ENCODE data around the gene NPEPPS.

Gene NPEPPS

DNA sequence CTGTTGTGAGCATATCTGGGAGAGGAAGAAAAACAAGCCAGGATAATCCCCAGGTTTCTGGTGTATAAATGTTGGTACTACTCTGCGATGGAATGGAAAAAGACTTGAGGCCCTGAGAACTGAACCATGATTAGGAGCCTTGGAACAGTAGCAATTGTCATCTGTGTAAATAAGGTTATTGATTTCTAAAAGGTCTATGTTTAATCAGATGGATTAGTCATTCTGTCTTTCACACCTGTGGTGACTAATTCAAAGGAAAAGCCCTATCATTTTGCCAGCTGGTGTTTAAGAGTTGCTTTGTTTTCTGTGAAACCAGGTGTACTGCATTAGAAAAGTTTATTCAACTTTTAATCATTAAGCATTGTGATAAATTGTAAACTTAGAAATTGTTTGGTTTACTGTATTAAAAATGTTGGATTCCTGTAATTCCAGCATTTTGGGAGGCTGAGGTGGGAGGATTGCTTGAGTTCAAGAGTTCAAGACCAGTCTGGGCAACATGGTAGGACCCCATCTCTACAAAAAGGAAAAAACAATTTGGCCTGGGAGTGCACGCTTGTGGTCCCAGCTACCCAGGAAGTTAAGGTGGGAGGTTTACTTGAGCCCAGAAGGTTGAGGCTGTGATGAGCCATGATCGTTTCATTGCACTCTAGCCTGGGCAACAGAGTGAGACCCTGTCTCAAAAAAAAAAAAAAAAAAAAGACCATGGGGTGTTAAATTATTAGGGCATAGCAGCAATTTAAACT is 89.8 kb downstream of the NPEPPS start:
- DNase-seq (ENCODE audit: low read depth in 2 of 2), result no peak
- no peak overlapping the region for H3K4me3 ChIP-seq (replicated peaks in 1 of 2; ENCODE audit: low read depth in 2 of 2, low read length in 2 of 2)
- TF ChIP-seq, protein P1, sequence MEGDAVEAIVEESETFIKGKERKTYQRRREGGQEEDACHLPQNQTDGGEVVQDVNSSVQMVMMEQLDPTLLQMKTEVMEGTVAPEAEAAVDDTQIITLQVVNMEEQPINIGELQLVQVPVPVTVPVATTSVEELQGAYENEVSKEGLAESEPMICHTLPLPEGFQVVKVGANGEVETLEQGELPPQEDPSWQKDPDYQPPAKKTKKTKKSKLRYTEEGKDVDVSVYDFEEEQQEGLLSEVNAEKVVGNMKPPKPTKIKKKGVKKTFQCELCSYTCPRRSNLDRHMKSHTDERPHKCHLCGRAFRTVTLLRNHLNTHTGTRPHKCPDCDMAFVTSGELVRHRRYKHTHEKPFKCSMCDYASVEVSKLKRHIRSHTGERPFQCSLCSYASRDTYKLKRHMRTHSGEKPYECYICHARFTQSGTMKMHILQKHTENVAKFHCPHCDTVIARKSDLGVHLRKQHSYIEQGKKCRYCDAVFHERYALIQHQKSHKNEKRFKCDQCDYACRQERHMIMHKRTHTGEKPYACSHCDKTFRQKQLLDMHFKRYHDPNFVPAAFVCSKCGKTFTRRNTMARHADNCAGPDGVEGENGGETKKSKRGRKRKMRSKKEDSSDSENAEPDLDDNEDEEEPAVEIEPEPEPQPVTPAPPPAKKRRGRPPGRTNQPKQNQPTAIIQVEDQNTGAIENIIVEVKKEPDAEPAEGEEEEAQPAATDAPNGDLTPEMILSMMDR (IDR thresholded peaks at IDR 0.05; ENCODE audit: low read depth, low read length), result no peak

DNA sequence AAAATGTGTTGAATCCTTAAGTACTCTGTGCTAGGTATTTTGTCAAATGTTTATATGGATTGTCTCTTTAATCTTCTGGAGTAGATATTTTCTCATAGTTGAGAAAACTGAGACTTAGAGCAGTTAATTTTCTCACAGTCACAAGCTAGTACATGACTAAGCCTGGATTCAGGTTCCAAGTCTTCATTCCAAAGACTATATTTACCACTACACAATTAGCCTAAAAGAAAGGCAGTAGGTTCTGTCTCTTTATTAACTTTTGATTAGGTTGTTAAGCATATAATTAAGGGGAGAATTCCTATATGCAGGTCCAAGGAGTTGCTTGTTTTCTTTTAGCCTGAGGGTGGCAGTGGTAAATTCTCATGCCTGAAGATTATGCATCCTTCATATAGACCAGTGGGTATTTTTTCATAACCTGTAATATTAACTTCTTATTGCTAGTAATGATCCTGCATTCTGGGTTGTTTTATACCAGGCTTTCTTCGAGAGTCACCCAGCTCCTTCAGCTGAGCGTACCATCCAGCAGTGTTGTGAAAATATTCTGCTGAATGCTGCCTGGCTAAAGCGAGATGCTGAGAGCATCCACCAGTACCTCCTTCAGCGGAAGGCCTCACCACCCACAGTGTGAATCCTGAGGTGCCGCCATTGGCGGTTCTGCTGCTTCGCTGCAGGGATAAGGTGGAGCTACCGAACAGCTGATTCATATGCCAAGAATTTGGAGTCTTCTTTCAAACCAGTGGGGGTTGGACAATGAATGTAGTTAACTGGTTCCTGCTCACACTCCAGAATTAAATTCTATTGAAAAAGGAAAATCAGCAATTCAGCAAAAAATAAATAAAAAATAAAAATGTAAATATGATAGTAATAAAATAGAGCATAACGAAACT is 90.6 kb downstream of the NPEPPS start:
- TF ChIP-seq, protein P1 (IDR thresholded peaks at IDR 0.05; ENCODE audit: low read depth, low read length), result no peak
- H3K4me3 ChIP-seq (replicated peaks in 1 of 2; ENCODE audit: low read depth in 2 of 2, low read length in 2 of 2), result no peak overlapping the region
- DNase-seq (ENCODE audit: low read depth in 2 of 2), result peak; percentile 90 to 92

DNA sequence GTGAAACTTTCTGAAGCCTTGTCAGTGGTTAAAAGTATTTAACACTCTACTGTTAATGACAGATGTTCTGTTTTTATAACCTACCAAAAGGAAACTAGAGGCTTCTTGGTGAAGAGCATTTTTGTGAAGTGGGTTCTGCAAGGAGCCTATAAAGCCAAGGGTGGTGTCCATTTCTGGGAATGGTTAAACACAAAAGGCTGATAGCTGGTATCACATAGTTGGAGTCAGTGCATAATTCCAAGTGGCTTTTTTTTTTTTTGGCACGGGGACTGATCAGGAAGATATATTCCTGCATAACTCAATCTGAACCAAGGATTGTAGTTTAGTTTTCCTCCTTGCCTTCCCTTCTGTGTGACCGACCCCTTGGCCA is 91.3 kb downstream of the NPEPPS start:
- DNase-seq (ENCODE audit: low read depth in 2 of 2), result peak in 1 of 2 donors; percentile 11

DNA sequence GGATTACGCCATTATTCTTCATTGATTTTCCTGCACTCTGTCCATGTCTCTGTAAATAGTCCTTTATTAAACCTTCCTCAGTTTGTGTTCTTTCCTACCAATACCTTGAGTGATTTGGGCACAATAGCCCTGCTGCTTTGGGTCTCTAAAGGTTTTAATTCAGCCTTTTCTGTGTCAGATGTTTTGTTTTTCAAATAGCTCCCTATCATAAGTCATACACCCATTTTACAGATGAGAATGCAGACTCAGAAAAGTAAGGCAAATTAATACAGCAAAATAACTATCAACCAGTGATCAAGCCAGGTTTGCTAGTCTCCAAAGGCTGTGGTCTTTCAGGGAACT is 93.8 kb downstream of the NPEPPS start:
- H3K4me3 ChIP-seq (replicated peaks in 1 of 2; ENCODE audit: low read depth in 2 of 2, low read length in 2 of 2), result no peak overlapping the region
- TF ChIP-seq, protein P1 (IDR thresholded peaks at IDR 0.05; ENCODE audit: low read depth, low read length), result no peak
- no peak for DNase-seq (ENCODE audit: low read depth in 2 of 2)

More for the DNA sequence above, 91.3 kb downstream of the NPEPPS start:
- TF ChIP-seq, protein P1 (IDR thresholded peaks at IDR 0.05; ENCODE audit: low read depth, low read length), result no peak
- H3K4me3 ChIP-seq (replicated peaks in 1 of 2; ENCODE audit: low read depth in 2 of 2, low read length in 2 of 2), result no peak overlapping the region

DNA sequence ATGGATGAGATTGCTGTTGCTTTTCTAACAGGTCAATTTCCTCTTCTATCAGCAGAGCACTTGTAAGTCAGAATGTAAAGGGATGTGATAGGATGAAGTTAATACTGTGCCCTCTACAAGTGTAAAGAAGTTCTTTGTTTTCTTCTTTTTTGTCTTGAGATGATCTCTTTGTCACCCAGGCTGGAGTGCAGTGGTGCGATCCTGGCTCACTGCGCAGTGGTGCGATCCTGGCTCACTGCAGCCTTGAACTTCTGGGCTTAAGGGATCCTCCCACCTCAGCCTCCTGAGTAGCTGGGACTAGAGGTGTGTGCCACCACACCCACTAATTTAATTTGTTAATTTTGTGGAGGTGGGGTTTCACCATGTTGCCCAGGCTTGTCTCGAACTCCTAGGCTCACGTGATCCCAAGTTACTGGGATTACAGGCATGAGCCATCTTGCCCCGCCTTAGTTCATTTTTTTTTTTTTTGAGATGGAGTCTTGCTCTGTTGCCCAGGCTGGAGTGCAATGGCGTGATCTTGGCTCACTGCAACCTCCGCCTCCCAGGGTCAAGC is 97.2 kb downstream of the NPEPPS start:
- no peak overlapping the region for H3K4me3 ChIP-seq (replicated peaks in 1 of 2; ENCODE audit: low read depth in 2 of 2, low read length in 2 of 2)
- TF ChIP-seq, protein P1 (IDR thresholded peaks at IDR 0.05; ENCODE audit: low read depth, low read length), result no peak
- DNase-seq (ENCODE audit: low read depth in 2 of 2), result no peak

DNA sequence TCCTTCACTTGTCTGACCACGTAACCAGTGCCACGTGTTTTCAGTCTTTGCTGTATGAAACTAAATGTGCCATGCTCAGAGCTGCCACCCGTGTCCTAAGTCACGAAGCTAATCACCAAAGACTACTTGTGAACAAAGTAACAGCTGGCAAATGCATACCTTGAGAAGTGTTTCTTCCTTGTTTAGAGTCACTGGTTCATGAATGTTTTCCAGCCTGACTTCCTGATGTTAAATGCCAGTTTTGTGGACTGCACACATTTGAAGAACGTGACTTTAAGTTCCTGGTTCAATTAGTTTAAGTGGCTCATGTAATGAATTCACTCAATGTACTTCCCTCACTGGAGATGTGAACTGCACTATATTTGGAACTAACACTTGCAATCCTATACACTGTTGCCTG is 98.9 kb downstream of the NPEPPS start:
- TF ChIP-seq, protein P1 (IDR thresholded peaks at IDR 0.05; ENCODE audit: low read depth, low read length), result no peak
- no peak for DNase-seq (ENCODE audit: low read depth in 2 of 2)
- H3K4me3 ChIP-seq (replicated peaks in 1 of 2; ENCODE audit: low read depth in 2 of 2, low read length in 2 of 2), result no peak overlapping the region

Measured in cardiac fibroblast (primary cell).